Activated T-cell treated with anti-CD3 and anti-CD28 coated beads for 24 hours (primary cell): ENCODE data around the gene ZNF606.
A peak's percentile ranks its signal among the peaks of the same experiment; 100 is the strongest.
"Not testable (repeated sequence)": the region's sequence is repeated elsewhere in the genome, so short reads cannot be mapped to it uniquely, and the experiment has no call there.

Experiments
- DNase-seq: peaks from one replicate; pipeline ENCODE4 v3.0.0-alpha.2; 2020; ENCODE audit warnings: low read depth

The ZNF606 gene

DNA sequence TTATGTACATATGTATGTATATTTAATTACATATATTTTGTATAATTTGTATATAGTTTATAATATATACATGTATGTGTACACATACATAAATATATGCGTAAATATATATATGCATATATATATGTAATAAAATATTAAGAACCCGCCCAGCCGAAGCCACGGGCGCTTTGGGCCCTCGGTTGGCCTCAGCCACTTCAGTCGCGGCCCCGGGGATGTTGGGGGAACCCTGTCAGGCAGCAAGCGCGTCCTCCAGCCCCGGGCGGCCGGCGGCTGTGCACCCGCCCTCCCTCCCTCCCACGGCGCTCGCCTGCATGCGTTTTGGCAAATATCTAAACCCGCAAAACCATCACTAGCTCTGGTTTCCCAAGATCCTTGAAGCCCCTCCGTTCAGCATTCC is 7.9 kb upstream of the ZNF606 start:
- no peak for DNase-seq

GRCh38 chr19:58009666-58010301 is 7.2 kb upstream of the ZNF606 start:
- DNase-seq = peak; percentile 32

DNA sequence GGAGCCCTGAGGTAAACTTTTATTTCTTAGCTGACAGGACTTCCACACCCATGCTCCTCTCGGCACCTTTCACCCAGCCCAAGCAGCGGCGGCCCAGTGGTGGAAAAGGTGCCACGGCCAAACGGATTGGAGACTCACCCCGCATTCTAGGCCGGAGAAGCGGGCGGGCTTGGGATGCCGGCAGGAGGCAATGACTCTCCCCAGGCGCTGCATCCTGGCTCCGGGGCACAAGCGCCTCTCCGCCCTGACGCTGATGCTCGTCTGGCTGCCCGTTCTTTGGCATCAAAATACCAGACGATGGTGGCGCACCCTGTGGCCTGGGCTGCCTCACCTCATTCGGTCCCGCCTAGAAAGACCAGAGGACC is 6.7 kb upstream of the ZNF606 start:
- no peak for DNase-seq

DNA sequence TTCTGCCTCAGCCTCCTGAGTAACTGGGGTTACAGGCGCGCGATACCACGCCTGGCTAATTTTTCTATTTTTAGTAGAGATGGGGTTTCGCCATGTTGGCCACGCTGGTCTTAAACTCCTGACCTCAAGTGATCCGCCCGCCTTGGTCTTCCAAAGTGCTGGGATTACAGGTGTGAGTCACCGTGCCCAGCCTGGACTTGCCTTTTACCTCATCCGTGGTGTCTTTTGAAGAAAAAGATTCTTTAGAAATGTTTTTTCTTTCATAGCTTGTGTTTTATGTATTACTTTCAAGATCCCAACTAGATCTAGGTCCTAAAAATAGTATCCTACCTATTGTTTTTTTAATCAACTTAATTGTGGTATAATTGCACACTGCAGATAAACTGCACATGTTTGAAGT is 6.3 kb upstream of the ZNF606 start:
- DNase-seq = not testable (repeated sequence)

DNA sequence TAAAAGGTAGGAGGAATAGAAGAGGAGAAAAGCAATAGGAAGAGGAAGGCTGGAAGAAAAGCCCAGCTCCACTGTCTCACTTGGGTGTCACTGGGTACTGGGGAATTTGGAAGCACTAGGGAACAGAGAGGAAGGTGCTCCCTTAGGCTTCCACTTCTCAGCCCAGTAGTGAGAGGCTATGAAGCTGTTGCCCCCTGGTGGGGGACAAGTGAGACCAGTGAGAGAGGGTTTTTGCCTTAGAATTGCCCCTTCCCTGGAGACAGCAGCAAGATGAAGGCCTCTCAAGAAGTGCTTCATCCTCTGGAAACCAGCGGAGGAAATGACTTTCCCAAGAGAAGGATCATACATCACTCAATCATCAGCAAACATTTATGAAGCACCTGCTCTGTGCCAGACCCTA is 4.7 kb upstream of the ZNF606 start:
- DNase-seq = no peak

GRCh38 chr19:58003174-58003828 is 681 bp upstream of the ZNF606 start:
- no peak for DNase-seq

GRCh38 chr19:58001895-58002369 is 688 bp downstream of the ZNF606 start:
- peak; percentile 7 for DNase-seq

DNA sequence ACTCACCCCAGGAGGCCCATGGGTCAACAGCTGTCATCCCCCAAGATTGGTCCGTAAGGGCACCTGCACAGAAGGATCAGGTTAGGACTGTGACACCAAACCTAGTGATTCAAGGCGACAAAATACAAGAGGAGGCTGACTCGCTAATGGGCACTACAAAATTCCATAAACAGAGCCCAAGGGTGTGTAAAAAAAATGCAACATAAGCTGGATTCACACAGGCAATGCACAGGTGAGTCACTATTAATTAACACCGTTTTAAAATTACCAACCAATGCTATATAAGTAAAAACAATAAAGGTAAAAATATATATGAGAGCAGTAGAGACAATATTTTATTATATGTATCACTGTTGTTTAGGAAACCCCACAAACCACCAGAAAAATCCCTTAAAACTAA is 1.9 kb downstream of the ZNF606 start:
- no peak for DNase-seq

DNA sequence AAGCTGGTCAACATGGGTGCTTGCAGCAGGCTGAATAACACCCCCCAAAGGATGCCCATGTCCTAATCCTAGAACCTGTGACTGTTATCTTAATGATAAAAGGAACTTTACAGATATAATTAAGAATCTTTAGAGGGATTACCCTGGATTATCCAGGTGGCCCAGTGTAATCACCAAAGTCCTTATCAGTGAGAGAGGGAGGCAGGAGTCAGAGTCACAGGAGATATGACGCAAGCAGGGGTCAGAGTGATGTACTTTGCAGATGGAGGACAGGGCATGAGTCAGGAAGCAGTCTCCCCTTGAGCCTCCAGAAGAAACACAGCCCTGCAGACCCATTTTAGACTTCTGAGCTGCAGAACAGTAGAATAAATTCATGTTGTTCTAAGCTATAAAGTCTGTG is 9.8 kb downstream of the ZNF606 start:
- no peak for DNase-seq

- DNase-seq = no peak
These were observed 23.9 kb downstream of the ZNF606 start for GRCh38 chr19:57978586-57979289.

DNA sequence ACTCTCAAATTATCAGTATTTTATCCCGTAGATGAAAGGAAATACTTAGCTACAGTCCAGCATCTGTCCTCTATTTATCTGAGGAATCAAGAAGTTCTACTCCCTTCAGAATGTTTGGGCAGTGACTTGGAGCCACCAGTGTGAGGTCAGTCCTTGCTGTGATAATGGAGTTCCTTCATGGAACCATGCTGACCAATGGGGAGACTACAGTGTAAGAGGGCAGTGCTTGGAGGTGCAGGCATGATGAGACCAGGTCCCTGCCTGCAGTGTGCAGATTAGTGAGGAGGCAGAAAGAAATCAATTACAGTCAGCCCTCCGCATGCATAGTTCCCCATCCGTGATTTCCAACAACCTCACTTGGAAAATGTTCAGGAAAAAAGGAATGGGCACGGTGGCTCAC is 28.2 kb downstream of the ZNF606 start, which contains the start of gene C19orf18:
C19orf18 (minus strand) TSS at position 101 of the 400 bp plus-strand sequence. CDS start 102 bp downstream, outside the sequence.
- DNase-seq = no peak

GRCh38 chr19:57964761-57965160 is 37.9 kb downstream of the ZNF606 start:
- DNase-seq = no peak

GRCh38 chr19:57961785-57962184 is 40.8 kb downstream of the ZNF606 start:
- DNase-seq = no peak

DNA sequence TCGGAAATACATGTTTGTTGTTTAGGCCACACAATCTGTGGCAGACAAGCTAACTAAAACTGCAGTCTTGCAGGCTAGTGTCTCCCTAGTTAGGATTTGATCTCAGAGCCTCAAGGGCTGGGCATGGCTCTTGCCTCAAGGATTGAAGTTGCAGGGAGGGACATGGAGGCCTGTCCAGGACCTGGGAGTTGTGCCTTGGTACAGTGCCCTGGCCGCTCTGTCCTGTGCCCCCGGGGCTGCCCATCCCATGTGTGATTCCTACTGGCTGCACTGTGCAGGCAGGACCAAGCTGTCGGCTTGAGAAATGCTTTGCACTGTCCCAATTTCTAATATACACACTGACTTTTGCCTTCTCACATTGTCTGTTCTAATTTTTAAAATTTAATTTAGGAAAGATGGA is 47.6 kb downstream of the ZNF606 start:
- no peak for DNase-seq

GRCh38 chr19:57949702-57950101 is 52.9 kb downstream of the ZNF606 start:
- DNase-seq = no peak

DNA sequence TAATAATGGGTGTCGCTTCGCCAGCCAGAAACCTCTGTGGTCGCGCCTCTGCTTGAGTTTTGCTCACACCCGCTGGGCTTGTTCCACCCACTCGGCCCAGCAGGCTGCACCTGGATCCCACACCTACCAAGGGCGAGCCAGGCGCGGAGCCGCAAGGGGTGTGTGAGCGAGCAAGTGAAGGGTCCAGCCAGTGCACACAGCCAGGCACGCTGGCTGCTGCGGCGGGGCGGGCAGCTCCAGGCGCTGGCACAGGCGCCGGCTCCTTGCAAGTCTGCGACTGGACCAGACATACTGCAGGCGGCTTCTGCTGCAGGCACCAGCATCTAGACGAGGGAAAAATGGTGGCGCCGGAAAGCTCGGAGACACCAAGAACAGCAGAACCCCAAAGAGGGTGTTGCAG is 53.3 kb downstream of the ZNF606 start:
- DNase-seq = no peak

- peak; percentile 92 for DNase-seq
These were observed 55.0 kb downstream of the ZNF606 start, which contains the start of gene ZNF256 for GRCh38 chr19:57947419-57948134. ZNF256 (minus strand) TSS chr19:57947706; CDS start chr19:57947474, 232 bp downstream.

- DNase-seq = no peak
These were observed 55.6 kb downstream of the ZNF606 start for GRCh38 chr19:57947088-57947418.

DNA sequence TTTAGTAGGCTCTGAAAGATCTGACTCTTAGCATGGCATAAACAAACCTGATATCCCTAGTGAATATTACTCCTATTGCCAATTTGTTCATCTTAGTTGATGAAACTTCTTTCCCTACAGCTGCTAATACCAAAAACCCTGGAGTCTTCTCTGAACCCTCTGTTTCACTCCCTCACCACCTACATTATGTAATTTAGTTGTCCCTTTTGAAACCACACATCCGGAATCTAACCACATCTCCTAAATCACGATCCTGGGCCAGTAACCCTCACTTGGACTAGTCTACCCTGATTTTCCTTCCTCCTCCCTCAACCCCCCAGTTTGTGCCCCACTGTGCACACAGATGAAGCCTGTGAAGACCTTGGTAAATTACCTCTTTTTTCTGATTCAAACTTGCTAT is 56.3 kb downstream of the ZNF606 start:
- no peak for DNase-seq

DNA sequence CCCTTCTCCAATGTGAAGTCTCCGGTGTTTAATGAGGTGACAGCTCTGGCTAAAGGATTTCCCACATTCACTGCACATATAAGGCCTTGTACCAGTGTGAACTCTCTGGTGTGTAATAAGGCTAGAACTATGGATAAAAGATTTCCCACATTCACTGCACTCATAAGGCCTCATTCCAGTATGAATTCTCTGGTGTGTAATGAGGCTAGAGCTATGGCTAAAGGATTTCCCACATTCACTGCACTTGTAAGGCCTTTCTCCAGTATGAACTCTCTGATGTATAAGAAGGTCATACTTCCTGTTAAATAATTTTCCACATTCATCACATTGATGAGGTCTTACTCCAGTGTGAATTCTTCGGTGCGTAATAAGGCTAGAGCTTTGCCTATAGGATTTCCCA is 61.0 kb downstream of the ZNF606 start:
- DNase-seq = no peak

DNA sequence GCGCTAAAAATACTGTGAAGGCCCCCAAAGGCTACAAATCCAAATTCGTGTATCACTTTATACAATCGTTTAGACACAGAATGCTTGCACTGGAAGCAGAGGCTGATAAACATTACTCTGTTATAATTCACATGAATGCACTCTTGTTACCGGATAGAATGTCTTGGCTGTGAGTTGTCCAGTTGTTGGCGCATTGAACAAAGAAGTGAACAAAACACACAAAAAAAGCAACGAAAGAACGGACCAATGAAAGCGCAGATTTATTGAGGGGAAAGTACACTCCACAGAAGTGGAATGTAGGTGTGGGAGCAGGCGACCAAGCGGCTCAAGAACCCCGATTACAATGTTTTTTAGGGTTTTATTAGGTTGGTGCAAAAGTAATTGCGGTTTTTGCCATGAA is 66.9 kb downstream of the ZNF606 start:
- DNase-seq = no peak

DNA sequence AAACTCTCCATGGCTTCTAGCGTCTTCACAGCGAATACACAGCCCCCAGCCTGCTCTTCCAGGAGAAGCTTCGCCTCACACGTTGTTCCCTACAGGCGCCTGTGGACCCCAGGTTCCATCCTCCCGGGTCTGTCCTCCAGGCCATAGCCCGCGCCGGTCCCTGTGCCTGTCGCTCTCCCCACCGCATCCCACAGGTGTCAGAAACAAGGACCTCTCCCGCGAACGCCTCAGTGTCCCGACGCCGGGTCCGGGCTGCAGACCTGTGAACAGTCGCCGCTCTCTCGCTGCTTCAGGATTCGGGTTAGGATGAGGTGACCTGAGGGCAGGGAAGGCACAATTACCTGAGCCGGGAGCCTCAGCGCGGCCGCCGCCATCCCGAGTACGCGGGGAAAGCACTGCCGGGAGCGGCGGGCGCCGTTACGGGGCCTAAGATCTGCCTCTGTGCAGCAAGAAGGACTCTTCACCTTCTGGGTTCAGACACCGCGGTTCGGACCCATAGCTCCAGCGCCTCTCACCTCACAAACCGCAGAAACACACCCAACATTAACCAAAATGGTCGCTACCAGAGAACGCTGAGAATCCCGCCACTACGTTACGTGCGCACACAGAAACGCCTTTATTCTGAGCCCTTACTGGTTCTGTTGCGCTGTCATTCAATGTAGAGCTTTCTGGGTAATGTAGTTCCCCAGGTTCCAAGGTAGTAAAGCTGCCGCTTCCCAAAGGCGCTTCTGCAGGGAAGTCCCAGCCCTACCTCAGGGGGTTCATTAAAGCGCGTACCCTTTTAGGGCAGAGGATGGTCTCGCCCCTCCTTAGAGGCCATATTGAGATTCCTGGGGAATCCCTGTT is 67.6 kb downstream of the ZNF606 start, which contains the start of gene ZNF418:
ZNF418 (minus strand) TSS at position 583 of the 846 bp plus-strand sequence. CDS start 1,580 bp downstream, outside the sequence.
- peak; percentile 23 for DNase-seq
